Stimulated activated CD4-positive, alpha-beta T cell treated with anti-CD3 and anti-CD28 coated beads, Interleukin-4, amount 100 ng/mL, for 4 hours (primary cell): ENCODE results near the gene ST3GAL4.
"Not testable (repeated sequence)": the region's sequence is repeated elsewhere in the genome, so short reads cannot be mapped to it uniquely, and the experiment has no call there.

Source experiments
- DNase-seq, 2 experiments: peaks; one replicate each; pipeline ENCODE4 v3.0.0-alpha.2; 2020

Gene ST3GAL4

GRCh38 chr11:126391286-126391954 lies 35.9 kb downstream of the ST3GAL4 start:
- DNase-seq, result no peak

DNA sequence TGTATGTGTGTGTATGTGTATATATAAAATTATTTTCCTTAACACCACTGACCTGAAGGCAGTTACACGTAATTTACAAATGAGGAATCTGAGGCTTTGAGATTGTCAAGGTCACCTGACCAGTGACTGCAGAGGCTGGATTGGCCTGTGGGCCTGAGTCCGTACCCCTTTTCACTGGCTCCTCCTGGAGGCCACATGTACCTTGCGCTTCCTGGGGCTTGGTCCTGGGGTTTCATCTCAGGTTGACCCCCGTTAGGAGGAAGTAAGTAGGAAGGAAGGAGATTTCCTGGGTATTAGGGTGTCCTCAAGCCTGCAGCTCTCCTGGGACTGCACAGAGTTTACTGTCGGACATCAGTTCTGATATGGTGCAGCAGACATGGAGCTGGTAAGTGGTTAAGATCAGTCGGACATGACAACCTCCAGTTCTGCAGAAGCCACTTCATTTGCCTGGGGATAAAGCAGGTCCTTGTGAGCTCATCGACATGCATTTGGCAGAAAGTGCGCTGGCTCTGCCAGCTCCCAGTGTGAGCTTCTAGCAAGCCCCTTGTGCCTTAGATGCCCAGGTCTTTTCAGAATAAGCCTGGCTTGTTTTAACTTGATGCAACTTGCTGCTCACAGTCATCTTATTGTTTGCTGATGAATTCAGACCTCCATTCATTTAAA lies 36.6 kb downstream of the ST3GAL4 start:
- DNase-seq, result no peak

DNA sequence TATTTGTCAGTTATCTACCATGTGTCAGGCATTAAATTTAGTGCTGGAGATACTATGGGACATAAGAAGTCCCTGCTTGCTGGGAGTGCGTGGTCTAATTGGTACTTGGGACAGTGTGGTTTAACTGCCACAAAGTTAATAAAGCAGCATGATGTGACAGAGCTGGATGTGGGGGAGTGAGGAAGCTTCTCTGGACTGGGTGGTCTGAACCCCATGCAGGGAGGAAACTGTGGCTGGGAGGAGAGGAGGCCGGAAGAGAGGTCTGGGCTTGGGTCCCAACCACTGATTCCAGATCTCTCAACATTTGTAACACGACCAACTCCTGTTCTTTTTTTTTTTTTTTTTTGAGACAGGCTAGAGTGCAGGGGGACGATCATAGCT lies 37.1 kb downstream of the ST3GAL4 start:
- no peak for DNase-seq

DNA sequence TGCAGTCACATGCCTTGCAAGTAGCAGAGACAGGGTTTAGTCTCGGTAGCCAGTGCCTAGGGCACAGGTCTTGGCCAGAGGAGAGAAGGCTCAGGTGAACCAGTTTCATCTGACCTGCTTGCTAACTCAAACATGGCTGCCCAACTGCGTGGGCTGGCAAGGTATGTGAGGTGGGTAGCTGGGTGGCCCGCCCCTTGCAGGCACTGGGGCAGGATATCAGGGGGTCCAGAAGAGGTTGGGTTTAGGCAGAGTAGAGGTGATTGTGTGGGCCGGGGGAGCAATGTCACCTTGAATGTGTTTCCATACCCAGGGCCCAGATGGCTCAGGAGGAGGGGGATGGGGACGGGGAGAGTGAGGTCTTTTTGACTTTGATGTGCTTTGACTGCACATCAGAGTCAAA lies 37.7 kb downstream of the ST3GAL4 start:
- no peak for DNase-seq

DNA sequence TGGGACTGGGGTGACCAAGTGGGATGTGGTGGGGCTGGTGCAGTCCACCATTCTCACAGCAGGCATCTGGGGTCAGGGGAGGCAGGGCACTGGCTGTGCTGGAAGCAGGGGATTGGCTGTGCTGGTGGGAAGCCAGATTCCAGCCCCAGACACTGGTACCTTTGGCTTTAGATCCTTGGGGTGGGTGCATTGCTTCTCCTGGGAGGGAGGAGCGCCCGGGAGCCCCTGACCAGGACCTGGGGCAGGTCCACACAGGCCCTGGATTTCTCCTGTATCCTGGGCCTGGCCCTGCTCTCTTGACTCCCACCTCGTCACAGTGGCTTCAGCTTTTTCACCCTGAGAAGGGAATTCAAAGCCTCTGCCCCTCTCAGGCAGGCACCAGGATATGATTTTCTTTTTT lies 38.5 kb downstream of the ST3GAL4 start:
- DNase-seq, result no peak

- DNase-seq, result not testable (repeated sequence)
These were observed 39.2 kb downstream of the ST3GAL4 start for GRCh38 chr11:126394634-126395072.

GRCh38 chr11:126395784-126396183 lies 40.3 kb downstream of the ST3GAL4 start:
- not testable (repeated sequence) for DNase-seq

GRCh38 chr11:126396266-126396665 lies 40.8 kb downstream of the ST3GAL4 start:
- not testable (repeated sequence) for DNase-seq

DNA sequence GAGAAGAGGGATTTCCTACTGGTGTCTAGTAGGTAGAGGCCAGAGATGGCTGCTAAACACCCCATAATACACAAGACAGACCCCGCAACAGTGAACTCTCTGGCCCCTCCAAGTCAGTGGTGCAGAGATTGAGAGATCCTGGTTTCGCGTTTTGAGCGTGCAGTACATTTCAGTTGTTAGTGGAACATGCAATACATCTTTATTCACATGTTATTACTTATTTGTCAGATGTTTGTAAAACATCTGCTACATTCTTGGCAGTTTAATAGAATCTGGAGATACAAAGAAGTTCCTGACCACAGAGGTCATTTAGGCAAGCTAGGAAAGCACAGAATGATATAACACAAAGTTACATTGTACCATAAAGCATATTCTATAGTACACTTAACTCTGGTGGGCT lies 41.5 kb downstream of the ST3GAL4 start:
- DNase-seq, result no peak

DNA sequence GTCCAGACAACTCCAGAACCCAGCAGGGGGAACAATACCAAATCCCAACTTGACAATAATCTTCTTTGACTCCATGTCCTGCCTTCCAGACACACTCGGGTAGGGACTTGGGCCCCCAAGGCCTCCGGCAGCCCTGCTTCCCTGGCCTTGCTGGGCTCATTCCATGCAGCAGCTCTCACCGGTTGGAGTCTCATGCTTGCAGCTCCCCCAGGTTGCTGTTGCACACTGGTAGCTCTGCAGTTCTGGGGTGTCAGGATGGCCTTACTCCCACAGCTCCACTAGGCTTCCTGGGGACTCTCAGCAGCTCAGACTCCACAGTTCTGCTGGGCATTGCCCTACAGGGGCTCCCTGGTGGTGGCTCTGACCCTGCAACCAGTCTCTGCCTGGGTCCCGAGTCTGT lies 42.8 kb downstream of the ST3GAL4 start:
- no peak for DNase-seq

GRCh38 chr11:126398721-126399120 lies 43.2 kb downstream of the ST3GAL4 start:
- DNase-seq, result no peak

- no peak for DNase-seq
These were observed 44.5 kb downstream of the ST3GAL4 start for GRCh38 chr11:126400019-126400418.

DNA sequence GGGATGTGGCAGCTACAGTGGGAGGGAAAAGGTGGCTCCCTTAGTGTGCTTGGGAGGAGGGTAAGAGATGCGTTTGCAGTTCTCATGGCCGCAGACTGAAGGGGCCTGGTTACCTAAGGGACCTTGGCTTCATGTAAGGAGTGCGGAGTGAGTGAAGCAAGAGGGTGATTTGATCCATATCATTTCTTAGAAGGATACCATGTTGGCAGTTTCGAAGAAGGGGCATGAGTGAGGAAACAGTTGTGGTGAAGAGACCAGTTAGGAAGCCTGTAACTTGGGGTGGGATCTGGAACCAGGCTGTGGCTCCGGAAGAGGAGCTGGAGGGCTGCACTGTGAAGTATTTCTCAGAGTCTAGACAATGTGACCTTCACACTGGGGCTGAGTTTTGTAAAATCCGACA lies 45.0 kb downstream of the ST3GAL4 start:
- no peak for DNase-seq

DNA sequence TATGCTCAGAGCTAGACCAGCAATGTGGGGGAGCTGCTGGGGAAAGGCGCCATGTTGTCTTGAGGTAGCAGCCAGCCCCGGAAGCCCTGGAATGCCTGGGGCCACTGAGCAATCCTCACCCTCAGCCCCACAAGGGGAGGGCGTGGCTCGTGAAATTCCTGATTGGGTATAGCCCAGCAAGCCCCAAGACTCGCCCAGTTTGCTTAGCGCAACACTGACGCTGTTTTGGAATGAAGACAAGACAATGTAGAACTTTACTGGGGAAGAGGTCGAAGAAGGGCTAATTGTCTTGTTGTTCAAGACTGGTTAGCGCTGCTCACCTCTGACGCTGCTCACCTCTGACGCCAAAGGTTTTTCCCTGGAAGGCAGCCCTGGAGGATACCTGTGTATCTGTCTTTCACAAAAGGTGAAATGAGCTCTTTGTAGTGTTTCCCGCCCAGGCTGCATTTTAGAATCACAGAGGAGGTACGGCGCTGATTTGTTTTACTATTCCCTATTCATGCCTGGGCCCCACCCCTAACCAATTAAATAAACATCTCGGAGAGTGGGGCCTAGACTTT lies 47.6 kb downstream of the ST3GAL4 start:
- no peak for DNase-seq

DNA sequence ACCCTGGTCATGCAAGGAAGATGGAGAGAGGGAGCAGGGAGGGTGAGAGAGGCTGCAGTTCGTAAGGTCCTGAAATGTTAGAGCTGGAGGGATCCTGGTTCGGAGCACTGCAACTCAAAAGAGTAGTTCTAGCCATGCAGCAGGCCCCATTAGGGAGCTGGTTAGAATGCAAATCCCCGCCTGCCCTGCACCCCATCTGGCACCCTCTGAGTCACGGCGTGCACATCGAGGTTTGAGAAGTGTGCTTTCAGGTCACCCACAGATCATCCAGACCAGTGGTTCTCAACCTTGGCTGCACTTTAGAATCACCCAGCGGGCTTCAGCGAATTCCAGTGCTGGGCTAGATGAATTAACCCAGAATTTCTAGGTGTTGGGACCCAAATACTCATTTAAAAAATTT lies 48.2 kb downstream of the ST3GAL4 start:
- no peak for DNase-seq

GRCh38 chr11:126404367-126404766 lies 48.9 kb downstream of the ST3GAL4 start:
- DNase-seq, result no peak

DNA sequence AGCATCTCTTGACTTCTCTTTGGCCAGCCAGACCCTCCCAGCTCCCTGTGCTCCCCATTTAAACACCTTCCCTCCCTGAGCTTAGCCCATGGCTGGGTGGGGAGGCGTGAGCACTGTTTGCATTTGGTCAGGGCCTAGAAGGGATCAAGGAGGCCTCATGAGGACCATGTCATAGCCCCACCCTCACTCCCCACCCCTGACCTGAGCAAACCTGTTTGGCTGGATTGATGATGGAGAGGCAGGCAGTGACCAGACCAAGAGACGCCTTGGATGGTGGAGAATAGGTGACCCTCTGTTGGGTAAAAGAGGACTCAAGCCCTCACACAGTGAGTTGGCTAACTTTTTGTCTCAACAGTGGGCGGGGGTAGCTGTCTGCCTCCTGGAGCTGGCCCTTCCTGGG lies 49.9 kb downstream of the ST3GAL4 start:
- DNase-seq, result no peak

- no peak for DNase-seq
These were observed 50.4 kb downstream of the ST3GAL4 start for GRCh38 chr11:126405906-126406305.

- no peak for DNase-seq
These were observed 50.9 kb downstream of the ST3GAL4 start for GRCh38 chr11:126406368-126406767.

- no peak for DNase-seq
These were observed 51.6 kb downstream of the ST3GAL4 start for GRCh38 chr11:126407101-126407521.

DNA sequence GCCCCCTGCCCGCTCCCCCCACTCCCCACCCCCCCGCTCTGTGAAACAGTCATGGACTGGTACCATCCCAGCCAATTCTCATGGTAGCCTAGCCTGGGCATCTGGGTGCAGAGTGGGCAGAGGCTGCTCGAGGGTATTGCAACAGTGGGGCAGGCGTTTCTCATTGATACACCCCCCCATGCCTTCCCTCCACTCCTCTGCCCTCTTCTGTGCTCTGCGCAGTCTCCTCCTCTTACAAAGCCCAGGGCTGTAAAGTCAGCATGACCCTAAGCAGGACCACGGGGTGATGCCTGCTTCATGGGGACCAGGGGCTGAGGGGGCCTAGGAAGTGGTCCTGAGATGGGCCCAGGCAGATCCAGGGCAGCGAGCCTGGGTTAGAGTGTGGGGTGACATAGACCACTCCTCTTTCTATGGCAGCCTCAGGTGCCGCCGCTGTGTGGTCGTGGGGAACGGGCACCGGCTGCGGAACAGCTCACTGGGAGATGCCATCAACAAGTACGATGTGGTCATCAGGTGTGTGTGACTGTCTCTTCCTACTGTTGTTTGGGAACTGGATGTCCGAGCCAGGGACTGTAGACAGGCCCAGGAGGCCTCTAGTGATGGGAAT lies 52.3 kb downstream of the ST3GAL4 start:
- DNase-seq, result no peak

- DNase-seq, result no peak
These were observed 53.0 kb downstream of the ST3GAL4 start for GRCh38 chr11:126408496-126408895.

GRCh38 chr11:126408901-126409619 lies 53.6 kb downstream of the ST3GAL4 start:
- DNase-seq, result no peak
